HepG2 (cell line): ENCODE results near the gene GJA9.

Source experiments
- ATF2 ChIP-seq: sonication (generic); formaldehyde crosslinking; IDR thresholded peaks from 2 replicates; pipeline ENCODE4 v1.4.0; 2020; ENCODE audit warnings: missing genetic modification reagents
- CTCF ChIP-seq: sonication (generic); formaldehyde crosslinking; IDR thresholded peaks from 2 replicates; pipeline ENCODE4 v1.5.0; 2020; ENCODE audit warnings: mild to moderate bottlenecking, missing genetic modification reagents, moderate library complexity
- FOXM1 ChIP-seq: sonication (generic); formaldehyde crosslinking; IDR thresholded peaks from 2 replicates; pipeline ENCODE4 v1.5.0; 2020; ENCODE audit warnings: missing genetic modification reagents
- HMGA1 ChIP-seq: sonication (generic); formaldehyde crosslinking; conservative IDR thresholded peaks from 2 replicates; pipeline ENCODE4 v1.4.0; 2020; ENCODE audit warnings: missing genetic modification reagents
- PRPF4 ChIP-seq: fragments of 200-400 bp; formaldehyde crosslinking; IDR thresholded peaks from 2 replicates; pipeline ENCODE4 v1.6.1; 2016; ENCODE audit warnings: low read length, low read depth; ENCODE audit not compliant: poor library complexity, severe bottlenecking
- RFX5 ChIP-seq: IDR thresholded peaks from 2 replicates; pipeline ENCODE4 v1.6.1; 2011; ENCODE audit warnings: low read depth, low read length, improper control_type of control experiment
- USF2 ChIP-seq, 2 experiments: sonication (generic) in 1 of 2; formaldehyde crosslinking in 1 of 2; IDR thresholded peaks; 2 replicates each; pipeline versions ENCODE4 v1.5.1 to v1.6.1; 2011 to 2020; ENCODE audit warnings: borderline replicate concordance in 1 of 2, low read depth in 1 of 2, low read length in 1 of 2, mild to moderate bottlenecking in 1 of 2, missing genetic modification reagents in 1 of 2, moderate library complexity in 1 of 2
- ZBTB34 ChIP-seq: sonication (generic); formaldehyde crosslinking; IDR thresholded peaks from 2 replicates; pipeline ENCODE4 v1.8.0; 2022; ENCODE audit warnings: mild to moderate bottlenecking, missing genetic modification reagents
- ZNF576 ChIP-seq: sonication (generic); formaldehyde crosslinking; IDR thresholded peaks from 2 replicates; pipeline ENCODE4 v1.4.0; 2020; ENCODE audit warnings: mild to moderate bottlenecking, missing genetic modification reagents

GRCh38 chr1:38872401-38873026 lies 8.9 kb downstream of the GJA9 start:
- 0 out of 2 replicates have a peak, but pooled peaks have one; percentile 4 for TF ChIP-seq ATF2 (CRISPR knock-in tag)
- TF ChIP-seq ZNF576 = no peak
- TF ChIP-seq FOXM1 (CRISPR knock-in tag) = no peak
- TF ChIP-seq PRPF4 = no peak
- no peak for TF ChIP-seq CTCF (CRISPR knock-in tag)
- TF ChIP-seq HMGA1 (CRISPR knock-in tag) = no peak
- TF ChIP-seq RFX5 = no peak
- TF ChIP-seq ZBTB34 (CRISPR knock-in tag) = no peak
- no peak for TF ChIP-seq USF2 (IDR thresholded peaks at IDR 0.05; ENCODE audit: low read depth, low read length)
- no peak for TF ChIP-seq USF2 (CRISPR knock-in tag; IDR thresholded peaks at IDR 0.05; ENCODE audit: borderline replicate concordance)
